K562 (cell line): ENCODE results near the gene EFNA2. TPM values are rescaled to one million over a fixed set of nuclear protein-coding genes. Genes with fewer than 3 reads are reported as not detected.

Experiments used
- ADNP ChIP-seq: fragments of 200-800 bp; sonication (Bioruptor generic); IDR thresholded peaks from 2 replicates; pipeline ENCODE4 v1.6.1; 2016; ENCODE audit warnings: missing genetic modification characterization, missing compliant biosample characterization
- ARHGAP35 ChIP-seq: fragments of 450-650 bp; IDR thresholded peaks from 2 replicates; pipeline ENCODE4 v1.6.1; 2018; ENCODE audit not compliant: partially characterized antibody
- BHLHE40 ChIP-seq: IDR thresholded peaks from 2 replicates; pipeline ENCODE4 v1.6.1; 2011; ENCODE audit warnings: low read length, improper control_type of control experiment
- CREB1 ChIP-seq, 2 experiments: sonication (generic) in 1 of 2; formaldehyde crosslinking in 1 of 2; IDR thresholded peaks; 2 replicates each; pipeline versions ENCODE4 v1.6.1 to v1.8.0; 2012 to 2022; ENCODE audit warnings: inconsistent platforms in 1 of 2, mild to moderate bottlenecking in 1 of 2, missing genetic modification reagents in 1 of 2, moderate library complexity in 1 of 2
- CTCF ChIP-seq, 3 experiments: IDR thresholded peaks in 2 of 3; conservative IDR thresholded peaks in 1 of 3; 2 replicates each; pipeline ENCODE4 v1.5.1; 2011 to 2012; ENCODE audit warnings: low read length in 3 of 3, mild to moderate bottlenecking in 3 of 3, control low read depth in 2 of 3, improper control_type of control experiment in 1 of 3, inconsistent platforms in 1 of 3, low read depth in 1 of 3, mixed read lengths in 1 of 3, moderate library complexity in 1 of 3; ENCODE audit not compliant: insufficient read depth in 2 of 3
- CXXC5 ChIP-seq: fragments of 250-450 bp; sonication (Bioruptor Pico); IDR thresholded peaks from 2 replicates; pipeline ENCODE4 v1.8.0; 2022; ENCODE audit warnings: inconsistent platforms, mild to moderate bottlenecking, moderate library complexity
- E2F6 ChIP-seq, 2 experiments: IDR thresholded peaks; 2 replicates each; pipeline ENCODE4 v1.6.1; 2011; ENCODE audit warnings: borderline replicate concordance in 1 of 2, control low read depth in 1 of 2, low read depth in 1 of 2, low read length in 1 of 2, mild to moderate bottlenecking in 1 of 2, mixed read lengths in 1 of 2, moderate library complexity in 1 of 2; ENCODE audit not compliant: insufficient read depth in 1 of 2, insufficient read length in 1 of 2, poor library complexity in 1 of 2, severe bottlenecking in 1 of 2; ENCODE audit errors: extremely low read depth in 1 of 2
- HDAC6 ChIP-seq: IDR thresholded peaks from 2 replicates; pipeline ENCODE4 v1.6.1; 2012; ENCODE audit warnings: low read depth, mild to moderate bottlenecking, control low read depth, inconsistent platforms, low read length, moderate library complexity
- HIVEP1 ChIP-seq: fragments of 250-450 bp; sonication (Bioruptor Pico); IDR thresholded peaks from 2 replicates; pipeline ENCODE4 v1.4.0; 2020; ENCODE audit warnings: mild to moderate bottlenecking
- KDM4B ChIP-seq, 2 experiments: fragments of 450-650 bp in 1 of 2; sonication (generic) in 1 of 2; IDR thresholded peaks; 2 replicates each; pipeline ENCODE4 v1.6.1; 2016 to 2017; ENCODE audit warnings: borderline replicate concordance in 2 of 2, antibody characterized with exemption in 1 of 2, low read depth in 1 of 2, mild to moderate bottlenecking in 1 of 2
- MAZ ChIP-seq, 2 experiments: fragments of 450-650 bp in 1 of 2; sonication (generic) in 1 of 2; formaldehyde crosslinking; IDR thresholded peaks in 1 of 2; conservative IDR thresholded peaks in 1 of 2; 2 replicates each; pipeline versions ENCODE4 v1.4.0 to v1.5.0; 2020; ENCODE audit warnings: mild to moderate bottlenecking in 1 of 2, missing genetic modification reagents in 1 of 2
- RB1 ChIP-seq: fragments of 450-650 bp; IDR thresholded peaks from 2 replicates; pipeline ENCODE4 v1.6.1; 2017; ENCODE audit warnings: low read depth, mild to moderate bottlenecking
- REST ChIP-seq, 2 experiments: fragments of 450-650 bp; formaldehyde crosslinking in 1 of 2; IDR thresholded peaks; 2 replicates each; pipeline versions ENCODE4 v1.4.0 to v1.6.1; 2014 to 2020; ENCODE audit warnings: mild to moderate bottlenecking in 2 of 2, borderline replicate concordance in 1 of 2, low read depth in 1 of 2
- ZNF263 ChIP-seq: sonication (generic); formaldehyde crosslinking; IDR thresholded peaks from 2 replicates; pipeline ENCODE4 v1.8.0; 2022; ENCODE audit warnings: mild to moderate bottlenecking, missing genetic modification reagents, borderline replicate concordance
- polyA plus RNA-seq, 8 experiments: library from polyadenylated mRNA; depleted of rRNA in 4 of 8; stranded (reverse) in 5 of 8; unstranded in 3 of 8; fragments of >200 nt; fragmentation: Nextera tagmentation in 2 of 8; fragmentation: Illumina TruSeq in 1 of 8; extraction: Ambion mirVana in 2 of 8; extraction: Trizol in 1 of 8; gene quantifications; 2 replicates each; pipeline versions ENCODE4 v1.2.1 to v1.2.3, GENCODE V29; 2011 to 2014; ENCODE audit warnings: inconsistent platforms in 1 of 8, missing spikeins in 1 of 8
- total RNA-seq, 7 experiments: library from RNA; depleted of rRNA in 6 of 7; stranded (reverse); fragments of >200 nt in 6 of 7; fragmentation: Illumina TruSeq in 2 of 7; extraction: Trizol in 2 of 7; gene quantifications; 2 replicates each; pipeline versions ENCODE4 v1.2.1 to v1.2.3, GENCODE V29; 2011 to 2021; ENCODE audit warnings: low replicate concordance in 1 of 7

The EFNA2 gene
- total and polyA plus RNA-seq, 9 of the 15 experiments (the other 6 are each of a cell fraction or from before 2014, with no cell fraction given), result 0.11 to 0.44 (median 0.15) TPM; not detected in 6

- TF ChIP-seq REST (IDR thresholded peaks at IDR 0.05; ENCODE audit: borderline replicate concordance) (peak; percentile 64), REST (CRISPR knock-in tag; IDR thresholded peaks at IDR 0.05; ENCODE audit: low read depth) (0 out of 2 replicates have a peak, but pooled peaks have one; percentile 32), CREB1 (IDR thresholded peaks at IDR 0.05) (no peak), CREB1 (CRISPR knock-in tag; IDR thresholded peaks at IDR 0.05) (peak; percentile 43; the same call in 1 of the 2 replicates), HIVEP1 (CRISPR knock-in tag) (no peak), BHLHE40 (no peak), CTCF (IDR thresholded peaks at IDR 0.05 in 2 of 3, conservative IDR thresholded peaks at IDR 0.05 in 1 of 3; ENCODE audit: insufficient read depth in 2 of 3, low read depth in 1 of 3, low read length in 3 of 3) (peak; percentile 70 to 89 (median 80)), ARHGAP35 (no peak), RB1 (peak; percentile 95), KDM4B (IDR thresholded peaks at IDR 0.05; ENCODE audit: borderline replicate concordance in 2 of 2, low read depth in 1 of 2) (0 out of 4 replicates have a peak, but pooled peaks of 1 of the 2 experiments have one; percentile 64), MAZ (CRISPR knock-in tag; conservative IDR thresholded peaks at IDR 0.05 in 1 of 2, IDR thresholded peaks at IDR 0.05 in 1 of 2) (peak; percentile 100), HDAC6 (0 out of 2 replicates have a peak, but pooled peaks have one; percentile 81), CXXC5 (peak; percentile 72), ZNF263 (CRISPR knock-in tag) (peak; percentile 57; the same call in 1 of the 2 replicates), ADNP (tag) (0 out of 2 replicates have a peak, but pooled peaks have one; percentile 11), E2F6 (IDR thresholded peaks at IDR 0.05; ENCODE audit: borderline replicate concordance in 1 of 2, extremely low read depth in 1 of 2, insufficient read depth in 1 of 2, insufficient read length in 1 of 2, low read depth in 1 of 2, low read length in 1 of 2, poor library complexity in 1 of 2, severe bottlenecking in 1 of 2) (peak; percentile 39 to 61)
Measured at GRCh38 chr19:1315470-1316166, 29.9 kb downstream of the EFNA2 start (continued).
